ENCODE data around the gene ZDHHC3. TPM values are rescaled to one million over a fixed set of nuclear protein-coding genes. Genes with fewer than 3 reads are reported as not detected.

Gene ZDHHC3
- total and polyA plus RNA-seq, 5 donors from 2014 or later, result 36.8 to 55.8 (median 39.9) TPM

DNA sequence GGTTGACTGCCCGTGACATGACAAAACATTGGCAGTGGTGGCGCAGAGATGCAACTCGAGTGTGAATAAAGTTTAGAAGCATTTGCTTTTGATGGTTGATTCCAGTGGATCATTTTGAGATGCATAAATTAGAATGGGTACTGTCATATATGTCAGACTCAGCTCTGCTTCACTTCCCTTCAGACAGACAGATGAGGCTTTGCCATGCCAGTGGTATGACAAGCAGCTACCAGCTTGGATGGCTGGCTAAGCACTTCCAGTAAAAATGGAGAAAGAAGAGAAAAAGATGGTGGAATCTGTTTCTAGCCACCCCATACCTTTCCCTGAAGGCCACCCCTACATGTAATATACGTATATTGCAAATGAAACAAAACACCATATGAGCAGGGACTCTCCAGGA, 36.6 kb upstream of the ZDHHC3 start:
- no peaks in the 10 kb centered on the region for H3K27me3 ChIP-seq (ENCODE audit: control insufficient read depth, insufficient read depth, low read length)
- H3K9me3 ChIP-seq (ENCODE audit: control insufficient read depth in 2 of 2, low read length in 2 of 2), result no peaks in the 10 kb centered on the region
- H3K4me1 ChIP-seq (ENCODE audit: control insufficient read depth, insufficient read depth, low read length, poor library complexity, severe bottlenecking), result no peaks in the 10 kb centered on the region
- no peak overlapping the region for H3K27ac Mint-ChIP-seq
- no peak overlapping the region for H3K27ac ChIP-seq (ENCODE audit: insufficient read depth, low read length, poor library complexity, severe bottlenecking)
- no peak overlapping the region for H3K4me3 ChIP-seq (ENCODE audit: low read depth, low read length)
- H3K4me3 Mint-ChIP-seq, result no peak overlapping the region
- ATAC-seq (ENCODE audit: low read depth in 2 of 2) (no peak), DNase-seq (no peak)
- H3K27me3 Mint-ChIP-seq, result no peaks in the 10 kb centered on the region
- peaks cover 41% of the 10 kb centered on the region for H3K36me3 ChIP-seq (ENCODE audit: control insufficient read depth, insufficient read depth, low read length)
- peaks cover 31% of the 10 kb centered on the region for H3K36me3 Mint-ChIP-seq
- no peaks in the 10 kb centered on the region for H3K9me3 Mint-ChIP-seq
- peaks cover 4 to 7% (median 6%) of the 10 kb centered on the region in 4 donors for H3K4me1 Mint-ChIP-seq

DNA sequence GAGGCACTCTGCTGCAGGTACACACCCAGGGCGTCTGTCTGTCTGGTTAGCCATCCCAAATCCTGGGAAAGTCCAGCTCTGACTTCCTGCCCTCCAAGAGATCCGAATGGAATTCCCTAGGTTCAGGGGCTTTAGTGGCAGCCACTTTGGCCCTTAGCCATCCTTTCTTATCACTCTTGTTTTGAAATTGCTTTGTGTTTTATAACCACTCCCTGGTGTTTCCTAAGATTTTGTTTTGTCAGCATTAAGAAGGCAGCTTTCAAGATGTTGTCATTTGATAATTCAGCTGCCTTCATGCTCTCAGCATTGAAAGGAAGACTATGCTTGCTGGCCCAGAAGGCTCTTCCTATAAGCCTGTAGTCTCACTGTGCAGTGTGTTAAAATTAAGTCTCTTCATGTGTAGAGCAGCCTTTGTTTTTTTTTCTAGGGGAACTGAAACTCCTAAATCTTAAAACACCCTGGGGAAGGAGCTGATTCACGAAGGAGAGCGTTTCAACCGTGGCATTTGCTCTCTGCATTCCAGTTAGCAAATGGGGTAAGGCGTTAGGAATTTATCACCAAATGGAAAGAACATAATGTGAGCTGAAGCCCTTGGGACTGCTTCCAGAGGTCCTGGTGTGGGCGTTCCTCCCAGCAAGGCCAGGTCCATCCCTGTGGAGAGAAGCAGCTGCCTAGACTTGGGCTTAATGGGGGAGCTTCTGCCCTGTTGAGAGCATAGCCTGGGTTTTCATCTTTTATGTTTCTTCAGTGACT, 36.0 kb upstream of the ZDHHC3 start:
- Mint-ChIP-seq H3K9me3 (no peaks in the 10 kb centered on the region), H3K27me3 (no peaks in the 10 kb centered on the region), H3K36me3 (peaks cover 36% of the 10 kb centered on the region), H3K4me1 (peaks cover 4 to 11% (median 6%) of the 10 kb centered on the region in 4 donors), H3K27ac (peak overlapping the region in 2 of 3 donors; percentile 2 to 73), H3K4me3 (no peak overlapping the region)
- H3K27me3 ChIP-seq (ENCODE audit: control insufficient read depth, insufficient read depth, low read length), result no peaks in the 10 kb centered on the region
- H3K36me3 ChIP-seq (ENCODE audit: control insufficient read depth, insufficient read depth, low read length), result peaks cover 47% of the 10 kb centered on the region
- DNase-seq (peak in 1 of 3 donors; percentile 48), ATAC-seq (ENCODE audit: low read depth in 2 of 2) (no peak)
- no peaks in the 10 kb centered on the region for H3K4me1 ChIP-seq (ENCODE audit: control insufficient read depth, insufficient read depth, low read length, poor library complexity, severe bottlenecking)
- H3K27ac ChIP-seq (ENCODE audit: insufficient read depth, low read length, poor library complexity, severe bottlenecking), result no peak overlapping the region
- H3K9me3 ChIP-seq (ENCODE audit: control insufficient read depth in 2 of 2, low read length in 2 of 2), result no peaks in the 10 kb centered on the region
- no peak overlapping the region for H3K4me3 ChIP-seq (ENCODE audit: low read depth, low read length)

DNA sequence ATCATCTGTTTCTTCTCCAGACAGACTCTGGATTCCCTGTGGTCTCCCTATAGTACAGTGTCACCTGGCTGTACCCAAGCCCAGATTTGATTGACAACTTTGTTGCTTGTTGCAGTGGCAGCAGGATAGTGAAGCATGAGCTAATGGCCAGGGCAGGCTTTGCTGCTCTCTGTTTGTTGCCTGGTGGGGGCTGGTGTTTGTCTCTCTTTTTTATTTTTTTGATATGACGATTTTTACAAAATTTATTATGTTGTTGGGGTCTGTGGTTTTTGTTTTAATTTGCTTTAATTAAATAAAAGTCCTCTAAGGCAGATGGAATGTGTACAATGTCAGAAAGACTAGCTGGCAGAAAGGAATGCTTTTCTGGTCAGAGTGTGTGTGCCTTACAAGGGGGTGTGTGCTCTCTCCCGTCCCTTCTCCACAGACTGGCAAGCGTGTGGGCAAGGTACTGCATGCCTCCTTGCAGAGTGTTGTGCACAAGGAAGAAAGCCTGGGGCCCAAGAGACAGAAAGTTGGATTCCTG, 34.9 kb upstream of the ZDHHC3 start:
- H3K9me3 Mint-ChIP-seq, result no peaks in the 10 kb centered on the region
- DNase-seq (no peak), ATAC-seq (ENCODE audit: low read depth in 2 of 2) (no peak)
- H3K4me1 Mint-ChIP-seq, result peaks cover 5 to 16% (median 7%) of the 10 kb centered on the region in 4 donors
- Histone ChIP-seq H3K4me1 (ENCODE audit: control insufficient read depth, insufficient read depth, low read length, poor library complexity, severe bottlenecking) (peaks cover 1% of the 10 kb centered on the region), H3K9me3 (ENCODE audit: control insufficient read depth in 2 of 2, low read length in 2 of 2) (no peaks in the 10 kb centered on the region), H3K27me3 (ENCODE audit: control insufficient read depth, insufficient read depth, low read length) (no peaks in the 10 kb centered on the region), H3K27ac (ENCODE audit: insufficient read depth, low read length, poor library complexity, severe bottlenecking) (no peak overlapping the region), H3K36me3 (ENCODE audit: control insufficient read depth, insufficient read depth, low read length) (peaks cover 47% of the 10 kb centered on the region), H3K4me3 (ENCODE audit: low read depth, low read length) (no peak overlapping the region)
- no peaks in the 10 kb centered on the region for H3K27me3 Mint-ChIP-seq
- H3K36me3 Mint-ChIP-seq, result peaks cover 37% of the 10 kb centered on the region
- H3K27ac Mint-ChIP-seq, result peak overlapping the region in 1 of 3 donors; percentile 52
- no peak overlapping the region for H3K4me3 Mint-ChIP-seq

DNA sequence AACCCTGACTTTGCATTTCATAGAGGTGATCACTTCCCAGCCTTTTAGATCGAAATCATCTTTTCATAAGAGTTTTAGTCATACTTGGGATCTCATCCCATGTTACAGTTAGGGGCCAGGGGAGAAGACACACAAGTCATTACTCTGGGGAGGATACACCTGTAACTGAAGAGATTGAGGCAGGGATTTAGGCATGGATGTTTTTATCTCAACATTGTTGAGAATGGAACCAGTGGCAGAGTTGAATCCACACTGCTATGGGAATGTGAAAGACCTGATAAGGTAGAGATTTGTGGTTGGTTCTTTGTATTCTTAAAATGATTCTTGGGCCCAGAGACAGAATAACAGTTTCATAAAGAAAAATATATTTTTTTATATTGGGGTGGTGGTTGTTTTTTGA, 33.9 kb upstream of the ZDHHC3 start:
- no peak overlapping the region for H3K4me3 ChIP-seq (ENCODE audit: low read depth, low read length)
- Mint-ChIP-seq H3K27ac (peak overlapping the region in 1 of 3 donors; percentile 82), H3K4me1 (peaks cover 12 to 26% (median 15%) of the 10 kb centered on the region in 4 donors), H3K27me3 (no peaks in the 10 kb centered on the region), H3K4me3 (no peak overlapping the region), H3K36me3 (peaks cover 45% of the 10 kb centered on the region), H3K9me3 (peaks cover 0 to under 1% (median 0%) of the 10 kb centered on the region in 7 donors)
- H3K9me3 ChIP-seq (ENCODE audit: control insufficient read depth in 2 of 2, low read length in 2 of 2), result no peaks in the 10 kb centered on the region
- peaks cover 49% of the 10 kb centered on the region for H3K36me3 ChIP-seq (ENCODE audit: control insufficient read depth, insufficient read depth, low read length)
- H3K4me1 ChIP-seq (ENCODE audit: control insufficient read depth, insufficient read depth, low read length, poor library complexity, severe bottlenecking), result peaks cover 8% of the 10 kb centered on the region
- ATAC-seq (ENCODE audit: low read depth in 2 of 2) (no peak), DNase-seq (no peak)
- H3K27ac ChIP-seq (ENCODE audit: insufficient read depth, low read length, poor library complexity, severe bottlenecking), result no peak overlapping the region
- H3K27me3 ChIP-seq (ENCODE audit: control insufficient read depth, insufficient read depth, low read length), result no peaks in the 10 kb centered on the region

DNA sequence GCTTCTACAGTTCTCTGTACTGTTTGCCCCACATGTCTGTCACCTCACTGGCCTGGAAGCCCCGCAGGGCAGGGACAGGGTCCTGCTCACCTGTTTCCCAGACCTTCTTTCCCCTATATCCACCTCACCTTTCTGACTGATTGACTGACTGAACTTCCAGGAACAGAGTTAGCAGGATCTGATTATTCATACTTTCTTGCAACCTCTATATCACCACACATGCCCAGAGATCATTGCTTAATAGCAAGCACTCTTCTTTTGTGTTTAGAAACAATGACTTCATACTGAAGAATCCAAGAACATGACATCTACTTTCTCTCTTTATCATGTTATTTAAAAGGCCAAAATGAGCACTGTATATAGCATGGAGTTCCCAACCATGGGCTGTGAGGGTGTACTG, 32.1 kb upstream of the ZDHHC3 start:
- no peaks in the 10 kb centered on the region for H3K27me3 ChIP-seq (ENCODE audit: control insufficient read depth, insufficient read depth, low read length)
- H3K27me3 Mint-ChIP-seq, result no peaks in the 10 kb centered on the region
- no peak overlapping the region for H3K4me3 ChIP-seq (ENCODE audit: low read depth, low read length)
- ATAC-seq (ENCODE audit: low read depth in 2 of 2), result no peak
- peak overlapping the region in 1 of 4 donors; percentile 71 for H3K4me3 Mint-ChIP-seq
- H3K4me1 ChIP-seq (ENCODE audit: control insufficient read depth, insufficient read depth, low read length, poor library complexity, severe bottlenecking), result peaks cover 8% of the 10 kb centered on the region
- H3K4me1 Mint-ChIP-seq, result peaks cover 13 to 36% (median 17%) of the 10 kb centered on the region in 4 donors
- peaks cover 52% of the 10 kb centered on the region for H3K36me3 ChIP-seq (ENCODE audit: control insufficient read depth, insufficient read depth, low read length)
- H3K27ac Mint-ChIP-seq, result peak overlapping the region in 2 of 3 donors; percentile 14 to 17
- H3K36me3 Mint-ChIP-seq, result peaks cover 52% of the 10 kb centered on the region
- H3K9me3 Mint-ChIP-seq, result peaks cover 0 to 3% (median 0%) of the 10 kb centered on the region in 7 donors
- no peak for DNase-seq
- H3K9me3 ChIP-seq (ENCODE audit: control insufficient read depth in 2 of 2, low read length in 2 of 2), result no peaks in the 10 kb centered on the region
- no peak overlapping the region for H3K27ac ChIP-seq (ENCODE audit: insufficient read depth, low read length, poor library complexity, severe bottlenecking)

DNA sequence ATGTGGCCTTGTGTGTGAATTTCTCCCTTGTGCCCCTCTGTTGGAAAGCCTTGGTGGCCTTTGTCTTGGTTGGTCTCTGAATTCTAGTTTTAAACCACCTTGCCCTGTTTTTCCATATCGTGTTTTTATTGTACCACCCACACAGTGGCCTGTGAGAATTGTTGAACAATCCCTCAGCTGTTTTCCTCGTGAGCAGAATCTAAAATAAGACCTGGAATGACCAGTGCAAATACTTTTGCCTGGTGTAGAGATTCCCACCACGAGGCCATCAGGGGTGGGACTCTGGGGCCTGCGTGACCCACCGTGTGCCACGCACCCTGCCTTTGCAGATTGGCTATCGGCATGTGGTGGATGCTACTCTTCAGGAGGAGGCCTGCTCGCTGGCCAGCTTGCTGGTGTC, 31.1 kb upstream of the ZDHHC3 start:
- H3K4me1 ChIP-seq (ENCODE audit: control insufficient read depth, insufficient read depth, low read length, poor library complexity, severe bottlenecking), result peaks cover 8% of the 10 kb centered on the region

DNA sequence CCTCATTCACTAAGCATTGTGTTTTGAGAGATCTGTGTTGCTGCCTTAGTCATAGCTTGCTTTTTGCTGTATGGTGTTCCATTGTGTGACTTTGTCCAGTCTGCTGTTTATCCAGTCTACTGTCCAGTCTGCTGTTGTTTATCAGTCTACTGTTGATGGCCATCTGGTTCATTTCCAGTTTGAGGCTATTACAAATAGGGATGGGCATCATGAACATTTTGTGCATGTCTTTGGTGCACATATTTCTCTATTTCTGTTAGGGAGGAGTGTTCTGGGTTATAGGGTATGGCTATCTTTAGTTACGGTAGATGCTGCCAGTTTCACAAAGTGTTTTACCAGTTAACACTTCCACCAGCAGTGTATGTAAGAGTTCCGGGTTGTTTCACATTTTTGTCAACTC, 27.9 kb upstream of the ZDHHC3 start:
- Histone ChIP-seq H3K27me3 (ENCODE audit: control insufficient read depth, insufficient read depth, low read length) (no peaks in the 10 kb centered on the region), H3K9me3 (ENCODE audit: control insufficient read depth in 2 of 2, low read length in 2 of 2) (no peaks in the 10 kb centered on the region), H3K4me1 (ENCODE audit: control insufficient read depth, insufficient read depth, low read length, poor library complexity, severe bottlenecking) (peaks cover 8% of the 10 kb centered on the region), H3K36me3 (ENCODE audit: control insufficient read depth, insufficient read depth, low read length) (peaks cover 44% of the 10 kb centered on the region), H3K27ac (ENCODE audit: insufficient read depth, low read length, poor library complexity, severe bottlenecking) (no peak overlapping the region), H3K4me3 (ENCODE audit: low read depth, low read length) (no peak overlapping the region)
- ATAC-seq (ENCODE audit: low read depth in 2 of 2) (no peak), DNase-seq (no peak)
- H3K27me3 Mint-ChIP-seq, result no peaks in the 10 kb centered on the region
- H3K4me3 Mint-ChIP-seq, result peak overlapping the region in 1 of 4 donors; percentile 27
- H3K27ac Mint-ChIP-seq, result peak overlapping the region; percentile 8 to 87 (median 81)
- H3K4me1 Mint-ChIP-seq, result peaks cover 10 to 38% (median 11%) of the 10 kb centered on the region in 4 donors
- peaks cover 0 to 3% (median 0%) of the 10 kb centered on the region in 7 donors for H3K9me3 Mint-ChIP-seq
- peaks cover 50% of the 10 kb centered on the region for H3K36me3 Mint-ChIP-seq

More for the DNA sequence above, 31.1 kb upstream of the ZDHHC3 start:
- H3K27ac ChIP-seq (ENCODE audit: insufficient read depth, low read length, poor library complexity, severe bottlenecking), result no peak overlapping the region
- peaks cover 48% of the 10 kb centered on the region for H3K36me3 ChIP-seq (ENCODE audit: control insufficient read depth, insufficient read depth, low read length)
- H3K27me3 Mint-ChIP-seq, result no peaks in the 10 kb centered on the region
- peak overlapping the region in 2 of 4 donors; percentile 21 to 26 for H3K4me3 Mint-ChIP-seq
- H3K27me3 ChIP-seq (ENCODE audit: control insufficient read depth, insufficient read depth, low read length), result no peaks in the 10 kb centered on the region
- H3K9me3 ChIP-seq (ENCODE audit: control insufficient read depth in 2 of 2, low read length in 2 of 2), result no peaks in the 10 kb centered on the region
- peaks cover 13 to 44% (median 17%) of the 10 kb centered on the region in 4 donors for H3K4me1 Mint-ChIP-seq
- ATAC-seq (ENCODE audit: low read depth in 2 of 2) (no peak), DNase-seq (no peak)
- H3K9me3 Mint-ChIP-seq, result peaks cover 0 to 3% (median 0%) of the 10 kb centered on the region in 7 donors
- H3K36me3 Mint-ChIP-seq, result peaks cover 51% of the 10 kb centered on the region
- H3K27ac Mint-ChIP-seq, result peak overlapping the region in 2 of 3 donors; percentile 14 to 94
- H3K4me3 ChIP-seq (ENCODE audit: low read depth, low read length), result no peak overlapping the region
